Activated CD4-positive, alpha-beta T cell treated with anti-CD3 and anti-CD28 coated beads, Interleukin-2, amount 10 ng/mL, durations not matched to agents 24 days and 14 days (primary cell): ENCODE measurements around the gene GRIP1. TPM values are rescaled to one million over a fixed set of nuclear protein-coding genes. Genes with fewer than 3 reads are reported as not detected.

Experiments
- DNase-seq: peaks from one replicate; pipeline ENCODE4 v3.0.0; 2022
- H3K27ac Mint-ChIP-seq: one replicate; pipeline ENCODE4 v1.8.0; 2022; ENCODE audit warnings: mild to moderate bottlenecking, mixed read lengths
- H3K27me3 Mint-ChIP-seq: one replicate; pipeline ENCODE4 v1.8.0; 2022; ENCODE audit warnings: mixed read lengths
- H3K36me3 Mint-ChIP-seq: one replicate; pipeline ENCODE4 v1.8.0; 2022; ENCODE audit warnings: low read depth, mild to moderate bottlenecking, mixed read lengths
- H3K4me1 Mint-ChIP-seq: one replicate; pipeline ENCODE4 v1.8.0; 2021; ENCODE audit warnings: mixed read lengths
- H3K4me3 Mint-ChIP-seq: one replicate; pipeline ENCODE4 v1.8.0; 2022; ENCODE audit warnings: mild to moderate bottlenecking, moderate library complexity, mixed read lengths
- H3K9me3 Mint-ChIP-seq: one replicate; pipeline ENCODE4 v1.8.0; 2021; ENCODE audit warnings: mixed read lengths
- intact Hi-C: fragments of 100-400 bp; cut with micrococcal nuclease; formaldehyde crosslinking; loops from one replicate; pipeline ENCODE4 v1.15.1; 2023
- total RNA-seq: library from RNA; stranded (reverse); gene quantifications from 2 replicates; pipeline ENCODE4 v1.2.3, GENCODE V29; 2022

The GRIP1 gene
- total RNA-seq, 1 donor from 2014 or later, result 0.40 TPM

GRCh38 chr12:66679461-66680084, 697 bp upstream of the GRIP1 start:
- no peak overlapping the region for H3K4me3 Mint-ChIP-seq
- intact Hi-C loops, result no loop called here
- no peak overlapping the region for H3K27ac Mint-ChIP-seq
- no peak for DNase-seq
- H3K36me3 Mint-ChIP-seq, result no peaks in the 10 kb centered on the region
- H3K27me3 Mint-ChIP-seq, result peaks cover 25% of the 10 kb centered on the region
- H3K4me1 Mint-ChIP-seq, result no peaks in the 10 kb centered on the region
- H3K9me3 Mint-ChIP-seq, result no peaks in the 10 kb centered on the region

- Mint-ChIP-seq H3K36me3 (no peaks in the 10 kb centered on the region), H3K9me3 (no peaks in the 10 kb centered on the region), H3K27me3 (peaks cover 20% of the 10 kb centered on the region), H3K4me1 (no peaks in the 10 kb centered on the region), H3K27ac (no peak overlapping the region), H3K4me3 (no peak overlapping the region)
- intact Hi-C loops, result no loop called here
- no peak for DNase-seq
These were observed 2.6 kb downstream of the GRIP1 start for GRCh38 chr12:66676241-66676640.

- Mint-ChIP-seq H3K27ac (no peak overlapping the region), H3K27me3 (peaks cover 17% of the 10 kb centered on the region), H3K9me3 (no peaks in the 10 kb centered on the region), H3K36me3 (no peaks in the 10 kb centered on the region), H3K4me3 (no peak overlapping the region), H3K4me1 (no peaks in the 10 kb centered on the region)
- no peak for DNase-seq
- intact Hi-C loops, result no loop called here
These were observed 4.3 kb downstream of the GRIP1 start for GRCh38 chr12:66674495-66675122.

GRCh38 chr12:66669541-66669940, 9.3 kb downstream of the GRIP1 start:
- Mint-ChIP-seq H3K36me3 (no peaks in the 10 kb centered on the region), H3K27ac (no peak overlapping the region), H3K4me1 (no peaks in the 10 kb centered on the region), H3K27me3 (peaks cover 9% of the 10 kb centered on the region), H3K9me3 (no peaks in the 10 kb centered on the region), H3K4me3 (no peak overlapping the region)
- DNase-seq, result no peak
- intact Hi-C loops, result no loop called here

GRCh38 chr12:66668311-66668710, 10.6 kb downstream of the GRIP1 start:
- Mint-ChIP-seq H3K27ac (no peak overlapping the region), H3K4me1 (no peaks in the 10 kb centered on the region), H3K9me3 (no peaks in the 10 kb centered on the region), H3K27me3 (peaks cover 12% of the 10 kb centered on the region), H3K4me3 (no peak overlapping the region), H3K36me3 (no peaks in the 10 kb centered on the region)
- DNase-seq, result no peak
- intact Hi-C loops, result no loop called here

GRCh38 chr12:66667906-66668305, 11.0 kb downstream of the GRIP1 start:
- H3K27me3 Mint-ChIP-seq, result peaks cover 13% of the 10 kb centered on the region
- H3K4me1 Mint-ChIP-seq, result no peaks in the 10 kb centered on the region
- intact Hi-C loops, result no loop called here
- H3K27ac Mint-ChIP-seq, result no peak overlapping the region
- H3K9me3 Mint-ChIP-seq, result no peaks in the 10 kb centered on the region
- no peak for DNase-seq
- no peak overlapping the region for H3K4me3 Mint-ChIP-seq
- H3K36me3 Mint-ChIP-seq, result no peaks in the 10 kb centered on the region

GRCh38 chr12:66666481-66666880, 12.4 kb downstream of the GRIP1 start:
- Mint-ChIP-seq H3K27ac (no peak overlapping the region), H3K27me3 (peaks cover 18% of the 10 kb centered on the region), H3K36me3 (no peaks in the 10 kb centered on the region), H3K4me3 (no peak overlapping the region), H3K9me3 (no peaks in the 10 kb centered on the region), H3K4me1 (no peaks in the 10 kb centered on the region)
- no peak for DNase-seq
- intact Hi-C loops, result no loop called here

GRCh38 chr12:66665435-66665985, 13.4 kb downstream of the GRIP1 start:
- H3K4me1 Mint-ChIP-seq, result no peaks in the 10 kb centered on the region
- no peak overlapping the region for H3K4me3 Mint-ChIP-seq
- no peak for DNase-seq
- no peak overlapping the region for H3K27ac Mint-ChIP-seq
- H3K9me3 Mint-ChIP-seq, result no peaks in the 10 kb centered on the region
- intact Hi-C loops, result no loop called here
- H3K36me3 Mint-ChIP-seq, result no peaks in the 10 kb centered on the region
- peaks cover 18% of the 10 kb centered on the region for H3K27me3 Mint-ChIP-seq

- Mint-ChIP-seq H3K4me3 (no peak overlapping the region), H3K27me3 (peaks cover 18% of the 10 kb centered on the region)
These were observed 14.8 kb downstream of the GRIP1 start for GRCh38 chr12:66664076-66664475.

GRCh38 chr12:66663611-66664010, 15.3 kb downstream of the GRIP1 start:
- intact Hi-C loops, result no loop called here
- no peak for DNase-seq
- peaks cover 18% of the 10 kb centered on the region for H3K27me3 Mint-ChIP-seq
- no peaks in the 10 kb centered on the region for H3K9me3 Mint-ChIP-seq
- no peaks in the 10 kb centered on the region for H3K4me1 Mint-ChIP-seq
- H3K27ac Mint-ChIP-seq, result no peak overlapping the region
- no peak overlapping the region for H3K4me3 Mint-ChIP-seq
- H3K36me3 Mint-ChIP-seq, result no peaks in the 10 kb centered on the region

More at GRCh38 chr12:66664076-66664475, 14.8 kb downstream of the GRIP1 start:
- Mint-ChIP-seq H3K9me3 (no peaks in the 10 kb centered on the region), H3K4me1 (no peaks in the 10 kb centered on the region), H3K27ac (no peak overlapping the region), H3K36me3 (no peaks in the 10 kb centered on the region)
- DNase-seq, result no peak
- intact Hi-C loops, result no loop called here

GRCh38 chr12:66662729-66663128, 16.1 kb downstream of the GRIP1 start:
- no peaks in the 10 kb centered on the region for H3K9me3 Mint-ChIP-seq
- H3K4me1 Mint-ChIP-seq, result no peaks in the 10 kb centered on the region
- no peak for DNase-seq
- peaks cover 18% of the 10 kb centered on the region for H3K27me3 Mint-ChIP-seq
- intact Hi-C loops, result no loop called here
- no peaks in the 10 kb centered on the region for H3K36me3 Mint-ChIP-seq
- H3K27ac Mint-ChIP-seq, result no peak overlapping the region
- H3K4me3 Mint-ChIP-seq, result no peak overlapping the region

GRCh38 chr12:66662179-66662578, 16.7 kb downstream of the GRIP1 start:
- intact Hi-C loops, result no loop called here
- no peak overlapping the region for H3K4me3 Mint-ChIP-seq
- no peaks in the 10 kb centered on the region for H3K36me3 Mint-ChIP-seq
- H3K9me3 Mint-ChIP-seq, result no peaks in the 10 kb centered on the region
- peaks cover 17% of the 10 kb centered on the region for H3K27me3 Mint-ChIP-seq
- no peak for DNase-seq
- no peaks in the 10 kb centered on the region for H3K4me1 Mint-ChIP-seq
- no peak overlapping the region for H3K27ac Mint-ChIP-seq

GRCh38 chr12:66661357-66661756, 17.5 kb downstream of the GRIP1 start:
- Mint-ChIP-seq H3K36me3 (no peaks in the 10 kb centered on the region), H3K9me3 (no peaks in the 10 kb centered on the region), H3K4me3 (no peak overlapping the region), H3K27ac (no peak overlapping the region), H3K4me1 (no peaks in the 10 kb centered on the region), H3K27me3 (peaks cover 16% of the 10 kb centered on the region)
- intact Hi-C loops, result no loop called here
- DNase-seq, result no peak

- Mint-ChIP-seq H3K9me3 (no peaks in the 10 kb centered on the region), H3K4me3 (no peak overlapping the region), H3K27ac (no peak overlapping the region), H3K27me3 (no peaks in the 10 kb centered on the region), H3K36me3 (no peaks in the 10 kb centered on the region), H3K4me1 (no peaks in the 10 kb centered on the region)
- intact Hi-C loops, result no loop called here
- DNase-seq, result no peak
These were observed 25.1 kb downstream of the GRIP1 start for GRCh38 chr12:66653796-66654195.
